ENCODE results near the gene TEX29.

DNA sequence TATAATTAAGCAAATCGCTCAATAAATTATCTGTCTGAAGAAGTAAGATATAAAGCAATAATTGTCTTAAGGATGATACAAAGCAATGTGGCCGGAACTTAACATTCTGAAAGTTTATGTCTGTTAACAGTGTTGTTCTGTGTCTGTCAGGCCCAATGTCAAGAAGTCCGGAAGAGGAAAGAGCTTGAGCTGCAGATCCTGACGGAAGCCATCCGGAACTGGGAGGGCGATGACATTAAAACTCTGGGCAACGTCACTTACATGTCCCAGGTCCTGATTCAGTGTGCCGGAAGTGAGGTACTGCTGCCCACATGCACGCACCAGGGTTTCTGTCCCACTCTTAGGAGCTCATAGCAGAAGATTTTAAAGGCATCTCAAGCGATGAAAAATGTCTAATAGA, 45.1 kb upstream of the TEX29 start:
- TF ChIP-seq, protein P1, sequence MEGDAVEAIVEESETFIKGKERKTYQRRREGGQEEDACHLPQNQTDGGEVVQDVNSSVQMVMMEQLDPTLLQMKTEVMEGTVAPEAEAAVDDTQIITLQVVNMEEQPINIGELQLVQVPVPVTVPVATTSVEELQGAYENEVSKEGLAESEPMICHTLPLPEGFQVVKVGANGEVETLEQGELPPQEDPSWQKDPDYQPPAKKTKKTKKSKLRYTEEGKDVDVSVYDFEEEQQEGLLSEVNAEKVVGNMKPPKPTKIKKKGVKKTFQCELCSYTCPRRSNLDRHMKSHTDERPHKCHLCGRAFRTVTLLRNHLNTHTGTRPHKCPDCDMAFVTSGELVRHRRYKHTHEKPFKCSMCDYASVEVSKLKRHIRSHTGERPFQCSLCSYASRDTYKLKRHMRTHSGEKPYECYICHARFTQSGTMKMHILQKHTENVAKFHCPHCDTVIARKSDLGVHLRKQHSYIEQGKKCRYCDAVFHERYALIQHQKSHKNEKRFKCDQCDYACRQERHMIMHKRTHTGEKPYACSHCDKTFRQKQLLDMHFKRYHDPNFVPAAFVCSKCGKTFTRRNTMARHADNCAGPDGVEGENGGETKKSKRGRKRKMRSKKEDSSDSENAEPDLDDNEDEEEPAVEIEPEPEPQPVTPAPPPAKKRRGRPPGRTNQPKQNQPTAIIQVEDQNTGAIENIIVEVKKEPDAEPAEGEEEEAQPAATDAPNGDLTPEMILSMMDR (IDR thresholded peaks at IDR 0.05) = no peak
- no peak for TF ChIP-seq POLR2A (IDR thresholded peaks at IDR 0.05)
